Prostate gland (tissue), 2 donors: ENCODE results near the gene COL23A1. TPM values are rescaled to one million over a fixed set of nuclear protein-coding genes. Genes with fewer than 3 reads are reported as not detected.

ENCODE experiments used
- DNase-seq: peaks from one replicate; pipeline ENCODE4 v3.0.0-alpha.2; 2019; ENCODE audit warnings: low spot score
- H3K27ac ChIP-seq, 2 donors: fragments of 200-600 bp; sonication (generic); 2 replicates each; pipeline ENCODE4 v1.5.1; 2017 to 2019
- H3K27me3 ChIP-seq: fragments of 200-600 bp; sonication (generic); replicated peaks from 2 replicates; pipeline ENCODE4 v1.5.1; 2019; ENCODE audit not compliant: insufficient read depth
- H3K36me3 ChIP-seq, 2 donors: fragments of 200-600 bp; sonication (generic); 1 replicate in 1 of 2; 2 replicates in 1 of 2; pipeline versions ENCODE4 v1.5.1 to v1.8.1; 2017 to 2019
- H3K4me1 ChIP-seq: fragments of 200-600 bp; sonication (generic); replicated peaks from 2 replicates; pipeline ENCODE4 v1.5.1; 2019
- H3K4me3 ChIP-seq, 2 donors: fragments of 200-600 bp; sonication (generic); 2 replicates each; pipeline ENCODE4 v1.5.1; 2017 to 2019
- H3K9me3 ChIP-seq: fragments of 200-600 bp; sonication (generic); 2 replicates; pipeline ENCODE4 v1.5.1; 2017
- CTCF ChIP-seq, 4 experiments: fragments of 200-600 bp in 2 of 4; fragments of 450-650 bp in 2 of 4; sonication (generic) in 2 of 4; IDR thresholded peaks; 1 replicate in 3 of 4; 2 replicates in 1 of 4; pipeline ENCODE4 v1.5.1; 2016 to 2019; ENCODE audit warnings: antibody characterized with exemption in 4 of 4, mild to moderate bottlenecking in 2 of 4, moderate library complexity in 2 of 4
- POLR2A ChIP-seq: fragments of 450-650 bp; IDR thresholded peaks from one replicate; pipeline ENCODE4 v1.6.1; 2016; ENCODE audit warnings: antibody characterized with exemption, mild to moderate bottlenecking
- POLR2AphosphoS5 ChIP-seq: sonication (generic); formaldehyde crosslinking; IDR thresholded peaks from one replicate; pipeline ENCODE4 v1.6.1; 2017; ENCODE audit warnings: antibody characterized with exemption
- WGBS: methylation state at CpG from one replicate; pipeline ENCODE4 v1.1.5; 2018; 5-methylcytosine and 5-hydroxymethylcytosine counted together
- intact Hi-C: fragments of 100-400 bp; cut with DNase I; formaldehyde crosslinking; loops from one replicate; pipeline ENCODE4 v1.14.2; 2022
- total RNA-seq, 2 donors: library from RNA; depleted of rRNA; stranded (reverse); fragments of >200 nt; gene quantifications; one replicate each; pipeline ENCODE4 v1.1.0, GENCODE V29; 2016

The COL23A1 gene
- total RNA-seq, 2 donors from 2014 or later: 2.7 to 6.1 TPM

GRCh38 chr5:178287091-178287790 lies 303.0 kb downstream of the COL23A1 start:
- WGBS: 85% methylated on average over 20 of the region's 20 CpGs
- DNase-seq: no peak
- Histone ChIP-seq H3K27ac (no peak overlapping the region), H3K9me3 (no peaks in the 10 kb centered on the region), H3K4me1 (no peaks in the 10 kb centered on the region), H3K27me3 (no peaks in the 10 kb centered on the region), H3K36me3 (no peaks in the 10 kb centered on the region), H3K4me3 (no peak overlapping the region)
- TF ChIP-seq POLR2A (no peak), POLR2AphosphoS5 (no peak), CTCF (IDR thresholded peaks at IDR 0.05) (no peak)
- intact Hi-C loops: no loop called here

GRCh38 chr5:178286226-178287090 lies 303.7 kb downstream of the COL23A1 start:
- Histone ChIP-seq H3K27ac (no peak overlapping the region), H3K27me3 (no peaks in the 10 kb centered on the region), H3K36me3 (no peaks in the 10 kb centered on the region), H3K9me3 (no peaks in the 10 kb centered on the region), H3K4me1 (no peaks in the 10 kb centered on the region), H3K4me3 (no peak overlapping the region)
- no peak for TF ChIP-seq POLR2AphosphoS5
- no peak for TF ChIP-seq CTCF (IDR thresholded peaks at IDR 0.05)
- TF ChIP-seq POLR2A: no peak
- DNase-seq: no peak
- intact Hi-C loops: no loop called here
- 86% methylated on average over 34 of the region's 34 CpGs for WGBS

GRCh38 chr5:178285399-178286225 lies 304.6 kb downstream of the COL23A1 start:
- WGBS: 90% methylated on average over 19 of the region's 19 CpGs
- no peaks in the 10 kb centered on the region for H3K36me3 ChIP-seq
- H3K9me3 ChIP-seq: no peaks in the 10 kb centered on the region
- H3K4me3 ChIP-seq: no peak overlapping the region
- H3K4me1 ChIP-seq: no peaks in the 10 kb centered on the region
- H3K27ac ChIP-seq: no peak overlapping the region
- no peak for DNase-seq
- TF ChIP-seq POLR2AphosphoS5 (no peak), CTCF (IDR thresholded peaks at IDR 0.05) (no peak), POLR2A (no peak)
- H3K27me3 ChIP-seq: no peaks in the 10 kb centered on the region
- intact Hi-C loops: no loop called here

GRCh38 chr5:178284996-178285395 lies 305.2 kb downstream of the COL23A1 start:
- Histone ChIP-seq H3K9me3 (no peaks in the 10 kb centered on the region), H3K36me3 (no peaks in the 10 kb centered on the region), H3K27ac (no peak overlapping the region), H3K4me1 (no peaks in the 10 kb centered on the region), H3K4me3 (no peak overlapping the region), H3K27me3 (no peaks in the 10 kb centered on the region)
- no peak for DNase-seq
- intact Hi-C loops: no loop called here
- no peak for TF ChIP-seq POLR2AphosphoS5
- no peak for TF ChIP-seq POLR2A
- TF ChIP-seq CTCF (IDR thresholded peaks at IDR 0.05): no peak
- WGBS: 83% methylated on average over 7 of the region's 7 CpGs
